ENCODE results near the gene TMEM91. TPM values are rescaled to one million over a fixed set of nuclear protein-coding genes. Genes with fewer than 3 reads are reported as not detected.
"Not testable (repeated sequence)": the region's sequence is repeated elsewhere in the genome, so short reads cannot be mapped to it uniquely, and the experiment has no call there.

TMEM91 gene
- total RNA-seq, 2 donors from 2014 or later = 3.5 to 15.1 TPM

DNA sequence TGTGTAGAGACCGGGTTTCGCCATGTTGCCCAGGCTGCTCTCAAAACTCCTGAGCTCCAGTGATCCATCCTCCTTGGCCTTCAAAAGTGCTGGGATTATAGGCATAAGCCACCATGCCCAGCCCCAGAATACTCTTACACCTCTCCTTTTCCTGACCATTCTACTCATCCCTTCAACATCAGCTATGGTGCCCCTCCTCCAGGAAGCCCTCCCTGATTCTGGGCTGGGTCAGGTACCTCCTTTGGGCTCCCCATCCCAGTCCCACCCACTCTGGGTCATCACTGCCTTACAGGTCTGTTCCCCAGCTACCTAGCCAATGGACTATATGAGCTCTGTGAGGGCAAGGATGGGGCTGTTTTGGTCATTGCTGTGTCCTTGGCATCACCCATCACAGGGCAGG lies 32.2 kb upstream of the TMEM91 start:
- H3K4me1 Mint-ChIP-seq = peaks cover 19% of the 10 kb centered on the region
- no peaks in the 10 kb centered on the region for H3K27me3 Mint-ChIP-seq
- H3K4me3 Mint-ChIP-seq = no peak overlapping the region
- no peaks in the 10 kb centered on the region for H3K9me3 Mint-ChIP-seq
- ATAC-seq (replicated peaks) = no peak
- H3K27ac Mint-ChIP-seq = peak overlapping the region; percentile 80
- peaks cover 100% of the 10 kb centered on the region for H3K36me3 Mint-ChIP-seq (ENCODE audit: low read depth)

DNA sequence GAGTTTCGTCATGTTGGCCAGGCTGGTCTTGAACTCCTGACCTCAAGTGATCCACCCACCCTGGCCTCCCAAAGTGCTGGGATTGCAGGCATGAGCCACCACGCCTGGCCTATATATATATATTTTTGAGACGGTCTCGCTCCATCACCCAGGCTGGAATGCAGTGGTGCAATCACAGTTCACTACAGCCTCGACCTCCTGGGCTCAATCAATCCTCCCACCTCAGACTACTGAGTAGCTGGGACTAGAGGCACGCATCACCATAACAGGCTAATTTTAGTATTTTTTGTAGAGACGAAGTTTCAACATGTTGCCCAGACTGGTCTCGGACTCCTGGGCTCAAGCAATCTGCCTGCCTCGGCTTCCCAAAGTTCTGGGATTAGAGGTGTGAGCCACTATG lies 29.4 kb upstream of the TMEM91 start:
- H3K27me3 Mint-ChIP-seq; ATAC-seq (replicated peaks); H3K27ac Mint-ChIP-seq: not testable (repeated sequence)

DNA sequence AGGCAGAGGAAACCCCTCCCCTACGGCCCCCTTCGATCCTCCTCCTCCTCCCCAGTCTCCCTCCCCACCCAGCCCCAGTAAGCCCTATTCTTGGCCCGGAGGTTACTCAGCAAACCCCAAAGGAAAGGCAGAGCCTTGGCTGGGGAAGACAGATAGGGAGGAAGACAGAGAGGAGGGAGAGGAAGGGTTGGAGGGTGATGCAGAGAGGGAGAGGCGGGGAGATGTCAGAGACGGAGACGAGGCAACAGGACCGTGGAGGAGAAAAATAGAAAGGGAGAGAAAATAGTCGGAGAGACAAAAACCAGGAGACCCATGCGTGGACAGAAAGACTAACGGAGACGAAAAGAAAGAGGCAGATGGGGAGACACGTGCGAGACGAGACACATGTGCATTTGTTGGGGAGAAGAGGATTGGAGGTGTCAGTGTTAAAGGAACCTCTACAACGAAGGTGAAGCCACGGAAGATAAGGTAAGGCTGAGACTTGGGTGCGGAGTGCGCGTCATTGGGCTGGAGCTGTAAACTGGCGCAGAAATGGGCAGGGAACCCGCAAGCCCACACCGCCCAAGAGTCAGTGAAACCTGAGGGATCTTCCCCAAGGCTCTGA lies 25.5 kb upstream of the TMEM91 start:
- no peak for ATAC-seq (replicated peaks)
- H3K4me1 Mint-ChIP-seq = peaks cover 32% of the 10 kb centered on the region
- peak overlapping the region; percentile 98 for H3K4me3 Mint-ChIP-seq
- H3K36me3 Mint-ChIP-seq (ENCODE audit: low read depth) = peaks cover 73% of the 10 kb centered on the region
- no peaks in the 10 kb centered on the region for H3K9me3 Mint-ChIP-seq
- H3K27me3 Mint-ChIP-seq = no peaks in the 10 kb centered on the region
- H3K27ac Mint-ChIP-seq = peak overlapping the region; percentile 94

More for the DNA sequence above, 29.4 kb upstream of the TMEM91 start:
- not testable (repeated sequence) for H3K4me3 Mint-ChIP-seq, H3K9me3 Mint-ChIP-seq
- peaks cover 99% of the 10 kb centered on the region for H3K36me3 Mint-ChIP-seq (ENCODE audit: low read depth)
- H3K4me1 Mint-ChIP-seq = peaks cover 21% of the 10 kb centered on the region

DNA sequence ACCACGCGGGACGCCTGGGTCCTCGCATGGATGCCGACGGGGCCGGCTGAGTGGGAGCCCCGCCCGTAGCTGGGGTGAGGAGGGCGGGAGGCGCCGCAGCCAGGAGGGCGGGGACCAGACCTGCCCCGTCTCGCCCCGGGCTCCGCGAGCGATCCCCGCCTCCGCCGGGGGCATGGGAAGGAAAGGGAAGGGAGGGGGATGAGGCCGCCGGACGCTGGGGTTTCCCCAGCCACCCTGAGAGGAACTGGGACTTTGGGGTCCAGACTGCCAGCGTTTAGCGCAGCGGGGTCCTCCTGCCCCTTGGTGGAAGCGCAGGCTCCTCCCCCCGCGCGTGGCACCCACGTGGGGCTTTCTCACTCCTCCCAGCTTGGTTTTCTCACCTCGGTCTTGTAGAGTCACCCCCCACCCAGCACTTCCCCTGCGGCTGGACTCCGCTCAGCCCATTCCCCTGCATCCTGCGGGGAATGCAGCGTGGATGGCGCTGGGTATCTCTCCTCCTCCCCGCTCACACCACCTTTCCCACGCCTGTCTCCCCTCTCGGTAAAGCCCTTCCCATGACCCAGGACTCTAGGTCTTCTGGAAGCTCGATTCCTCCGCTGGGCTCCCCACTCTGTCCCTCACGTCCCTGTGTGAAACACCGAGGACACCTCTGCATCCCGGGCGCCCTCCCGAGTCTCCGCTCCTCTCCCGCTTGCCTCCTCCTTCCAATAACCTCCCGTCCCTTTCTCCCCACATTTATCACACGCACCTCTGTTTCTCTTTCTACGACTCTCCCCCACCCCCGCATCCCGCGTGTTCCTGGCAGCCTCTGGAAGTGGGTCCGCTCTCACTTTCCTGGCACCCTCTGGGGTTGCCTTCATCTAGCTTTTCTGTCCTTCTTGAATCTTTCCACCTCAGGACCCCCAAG lies 24.7 kb upstream of the TMEM91 start:
- H3K36me3 Mint-ChIP-seq (ENCODE audit: low read depth) = peaks cover 65% of the 10 kb centered on the region
- ATAC-seq (replicated peaks) = peak; percentile 70
- H3K4me3 Mint-ChIP-seq = peak overlapping the region; percentile 98
- no peaks in the 10 kb centered on the region for H3K9me3 Mint-ChIP-seq
- H3K27me3 Mint-ChIP-seq = no peaks in the 10 kb centered on the region
- peak overlapping the region; percentile 94 for H3K27ac Mint-ChIP-seq
- peaks cover 38% of the 10 kb centered on the region for H3K4me1 Mint-ChIP-seq

DNA sequence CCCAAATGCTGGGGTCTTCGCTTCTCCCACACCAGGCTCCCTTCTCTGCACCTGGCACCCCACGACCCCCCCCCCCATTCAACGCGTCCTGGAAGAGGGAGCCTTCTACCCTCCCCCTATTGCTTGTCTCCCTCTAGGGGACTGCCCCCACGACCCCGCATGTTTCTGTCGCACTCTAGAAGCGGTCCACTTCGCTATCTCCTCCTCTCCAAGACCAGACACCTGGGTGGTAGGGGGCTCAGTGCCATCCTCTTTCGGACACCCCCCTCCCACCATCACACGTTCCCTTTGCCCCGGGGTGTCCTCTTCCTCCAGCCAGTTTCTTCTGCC lies 24.1 kb upstream of the TMEM91 start:
- no peaks in the 10 kb centered on the region for H3K9me3 Mint-ChIP-seq
- no peak for ATAC-seq (replicated peaks)
- peak overlapping the region; percentile 94 for H3K27ac Mint-ChIP-seq
- H3K4me1 Mint-ChIP-seq = peaks cover 44% of the 10 kb centered on the region
- no peaks in the 10 kb centered on the region for H3K27me3 Mint-ChIP-seq
- peaks cover 64% of the 10 kb centered on the region for H3K36me3 Mint-ChIP-seq (ENCODE audit: low read depth)
- peak overlapping the region; percentile 98 for H3K4me3 Mint-ChIP-seq

DNA sequence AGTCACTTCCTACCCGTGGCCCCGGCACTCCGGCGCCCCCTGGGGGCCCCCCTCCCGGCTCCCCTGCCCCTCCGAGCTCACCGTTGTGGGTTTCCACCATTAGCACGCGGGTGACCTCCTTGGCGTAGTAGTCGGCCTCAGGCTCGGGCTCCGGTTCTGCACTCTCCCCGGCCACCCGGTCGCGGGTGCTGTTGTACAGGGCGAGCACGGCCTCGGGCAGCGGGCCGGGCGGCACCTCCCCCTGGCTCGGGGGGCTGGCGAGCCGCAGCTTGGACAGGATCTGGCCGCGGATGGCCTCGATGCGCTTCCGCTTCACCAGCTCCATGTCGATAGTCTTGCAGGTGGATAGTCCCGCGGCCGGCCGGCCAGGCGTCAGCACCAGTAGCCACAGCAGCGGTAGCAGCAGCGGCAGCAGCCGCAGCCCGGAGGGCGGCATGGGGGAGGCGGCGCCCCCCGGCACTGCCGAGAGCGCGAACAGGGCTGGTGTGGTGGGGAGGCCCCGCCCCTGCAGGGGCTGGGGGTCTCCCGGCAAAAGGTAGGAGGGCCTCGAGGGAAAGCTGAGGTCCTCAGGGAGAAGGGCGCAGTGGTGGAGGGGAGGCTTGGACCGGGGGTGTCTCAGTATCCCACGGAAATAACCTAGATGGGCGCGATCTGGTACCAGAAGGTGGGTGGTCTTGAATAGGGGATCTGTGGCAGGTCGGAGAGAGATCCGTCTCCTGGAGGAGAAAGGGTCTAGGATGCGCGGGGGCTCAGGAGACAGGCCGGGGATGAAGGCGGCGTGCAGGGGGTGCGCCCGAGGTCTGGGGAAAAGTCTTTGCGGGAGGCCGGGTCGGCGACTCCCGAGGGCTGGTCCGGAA lies 23.5 kb upstream of the TMEM91 start:
- Mint-ChIP-seq H3K27ac (peak overlapping the region; percentile 94), H3K36me3 (ENCODE audit: low read depth) (peaks cover 58% of the 10 kb centered on the region), H3K4me3 (peak overlapping the region; percentile 98), H3K4me1 (peaks cover 50% of the 10 kb centered on the region), H3K9me3 (no peaks in the 10 kb centered on the region), H3K27me3 (no peaks in the 10 kb centered on the region)
- ATAC-seq (replicated peaks) = peak; percentile 18

DNA sequence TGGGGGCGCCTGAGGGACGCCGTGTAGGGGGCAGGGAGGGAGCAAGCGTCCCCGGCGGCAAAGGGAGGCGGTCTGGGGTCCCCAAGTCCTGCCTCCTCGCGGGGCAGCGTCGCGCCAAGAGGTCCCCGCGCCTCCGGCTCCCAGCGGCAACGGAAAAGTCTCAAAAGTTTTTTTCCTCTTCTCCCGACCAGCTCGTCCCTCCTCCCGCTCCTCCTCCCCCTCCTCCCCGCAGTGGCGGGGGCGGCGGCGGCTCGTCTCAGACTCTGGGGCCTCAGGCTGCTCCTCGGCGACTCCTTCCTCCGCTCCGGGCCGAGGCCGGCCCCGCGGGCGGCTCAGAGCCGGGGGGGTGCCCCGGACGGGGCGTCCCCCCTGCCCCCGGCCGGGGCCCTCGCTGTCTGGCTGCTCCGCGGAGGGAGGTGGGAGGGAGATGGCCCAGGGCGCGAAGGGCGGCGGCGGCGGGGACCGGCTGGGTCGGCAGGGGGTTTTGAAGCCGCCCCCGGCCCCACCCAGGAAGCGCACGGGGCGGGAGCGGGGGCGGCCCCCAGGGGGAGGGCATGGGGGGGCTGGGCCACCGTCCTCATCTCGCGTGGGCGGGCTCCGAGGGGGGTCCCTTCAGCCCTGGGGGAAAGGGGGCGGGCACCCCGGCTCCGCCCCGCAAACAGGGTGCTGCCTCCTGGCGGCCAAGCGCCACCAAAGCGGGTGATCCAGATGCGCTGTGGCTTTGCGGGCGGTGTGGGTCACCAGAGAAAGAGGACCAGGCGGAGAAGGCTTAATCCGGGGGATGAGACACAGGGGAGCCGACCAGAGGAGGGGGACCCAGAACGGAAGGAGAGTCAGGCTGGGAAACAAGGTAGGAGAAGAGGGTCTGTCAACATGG lies 22.6 kb upstream of the TMEM91 start, which contains the start of gene TGFB1:
TGFB1 (minus strand) TSS at position 457 of the 877 bp plus-strand sequence. CDS start 878 bp downstream, outside the sequence.
- H3K36me3 Mint-ChIP-seq (ENCODE audit: low read depth) = peaks cover 50% of the 10 kb centered on the region
- no peaks in the 10 kb centered on the region for H3K27me3 Mint-ChIP-seq
- H3K4me3 Mint-ChIP-seq = peak within 1 kb of the TSS; percentile 98
- ATAC-seq (replicated peaks) = peak; percentile 48
- H3K4me1 Mint-ChIP-seq = peaks cover 51% of the 10 kb centered on the region
- H3K27ac Mint-ChIP-seq = peak within 1 kb of the TSS; percentile 94
- no peaks in the 10 kb centered on the region for H3K9me3 Mint-ChIP-seq

DNA sequence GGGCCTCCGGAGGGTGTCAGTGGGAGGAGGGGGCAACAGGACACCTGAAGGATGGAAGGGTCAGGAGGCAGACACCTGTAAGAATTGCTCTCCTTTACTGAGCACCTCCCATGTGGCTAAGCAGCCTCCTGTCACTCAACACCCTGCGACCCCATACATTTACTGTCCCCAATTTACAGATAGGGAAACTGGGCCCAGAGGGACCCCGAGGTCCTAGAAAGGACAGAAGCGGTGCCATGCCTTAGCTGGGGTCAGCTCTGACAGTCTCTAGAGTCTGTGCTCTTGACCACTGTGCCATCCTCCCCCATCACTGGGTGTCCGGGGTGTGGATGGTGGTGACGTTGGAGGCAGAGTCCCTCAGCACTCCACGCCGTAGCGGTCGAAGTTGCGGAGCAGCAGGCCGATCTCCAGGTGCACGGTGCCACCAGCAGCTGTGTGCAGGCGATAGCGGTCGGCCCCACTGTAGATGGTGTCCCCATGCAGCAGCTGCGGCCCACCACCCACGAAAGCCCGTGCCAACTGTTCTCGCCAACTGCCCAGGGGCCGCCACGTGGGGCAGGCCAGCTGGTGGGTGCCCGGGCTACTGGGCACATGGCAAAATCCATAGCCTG lies 21.9 kb upstream of the TMEM91 start:
- H3K36me3 Mint-ChIP-seq (ENCODE audit: low read depth) = peaks cover 42% of the 10 kb centered on the region
- ATAC-seq (replicated peaks) = no peak
- peaks cover 44% of the 10 kb centered on the region for H3K4me1 Mint-ChIP-seq

DNA sequence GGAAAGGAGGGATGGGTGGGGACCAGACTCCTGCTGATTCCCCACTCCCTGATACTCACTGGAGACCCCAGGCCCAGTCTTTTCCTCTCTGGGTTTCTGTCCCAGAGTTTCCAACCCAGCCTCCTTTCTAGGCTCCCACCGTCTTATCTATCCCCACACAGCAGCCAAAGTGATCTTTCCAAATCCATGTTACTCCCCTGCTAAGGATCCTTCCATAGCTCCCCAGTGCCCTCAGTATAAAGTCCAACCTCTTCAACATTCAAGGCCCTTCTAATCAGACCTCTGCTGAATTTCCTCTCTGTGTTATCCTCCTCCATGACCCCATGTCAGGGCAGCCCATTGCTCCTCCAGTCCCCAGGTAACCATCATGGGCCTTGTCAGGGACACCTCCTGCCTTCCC lies 21.3 kb upstream of the TMEM91 start:
- peak overlapping the region; percentile 76 for H3K4me3 Mint-ChIP-seq
- H3K9me3 Mint-ChIP-seq = no peaks in the 10 kb centered on the region
- H3K27ac Mint-ChIP-seq = peak overlapping the region; percentile 94
- ATAC-seq (replicated peaks) = no peak
- no peaks in the 10 kb centered on the region for H3K27me3 Mint-ChIP-seq
- H3K4me1 Mint-ChIP-seq = peaks cover 40% of the 10 kb centered on the region
- H3K36me3 Mint-ChIP-seq (ENCODE audit: low read depth) = peaks cover 36% of the 10 kb centered on the region

More for the DNA sequence above, 21.9 kb upstream of the TMEM91 start:
- no peaks in the 10 kb centered on the region for H3K27me3 Mint-ChIP-seq
- H3K9me3 Mint-ChIP-seq = no peaks in the 10 kb centered on the region
- H3K4me3 Mint-ChIP-seq = peak overlapping the region; percentile 76
- peak overlapping the region; percentile 84 for H3K27ac Mint-ChIP-seq

DNA sequence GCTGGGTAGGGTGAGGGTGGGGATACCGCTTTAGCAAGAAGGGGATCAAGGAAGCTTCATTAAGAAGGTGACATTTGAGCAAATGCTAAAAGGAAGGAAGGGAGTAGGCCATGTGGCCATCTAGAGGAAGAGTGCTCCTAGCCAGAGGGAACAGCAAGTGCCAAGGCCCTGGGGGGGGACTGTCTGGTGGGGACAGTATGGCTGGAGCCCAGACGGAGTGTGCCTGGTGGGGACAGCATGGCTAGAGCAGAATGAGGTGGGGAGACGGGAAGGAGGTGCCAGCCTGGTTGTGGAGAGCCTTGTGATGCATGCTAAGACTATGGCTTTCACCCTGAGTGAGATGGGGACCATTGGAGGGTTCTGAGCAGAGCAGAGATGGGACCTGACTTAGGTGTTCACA lies 20.5 kb upstream of the TMEM91 start:
- Mint-ChIP-seq H3K36me3 (ENCODE audit: low read depth) (peaks cover 29% of the 10 kb centered on the region), H3K9me3 (no peaks in the 10 kb centered on the region), H3K4me3 (peak overlapping the region; percentile 76), H3K27me3 (no peaks in the 10 kb centered on the region), H3K4me1 (peaks cover 40% of the 10 kb centered on the region), H3K27ac (peak overlapping the region; percentile 94)
- no peak for ATAC-seq (replicated peaks)

DNA sequence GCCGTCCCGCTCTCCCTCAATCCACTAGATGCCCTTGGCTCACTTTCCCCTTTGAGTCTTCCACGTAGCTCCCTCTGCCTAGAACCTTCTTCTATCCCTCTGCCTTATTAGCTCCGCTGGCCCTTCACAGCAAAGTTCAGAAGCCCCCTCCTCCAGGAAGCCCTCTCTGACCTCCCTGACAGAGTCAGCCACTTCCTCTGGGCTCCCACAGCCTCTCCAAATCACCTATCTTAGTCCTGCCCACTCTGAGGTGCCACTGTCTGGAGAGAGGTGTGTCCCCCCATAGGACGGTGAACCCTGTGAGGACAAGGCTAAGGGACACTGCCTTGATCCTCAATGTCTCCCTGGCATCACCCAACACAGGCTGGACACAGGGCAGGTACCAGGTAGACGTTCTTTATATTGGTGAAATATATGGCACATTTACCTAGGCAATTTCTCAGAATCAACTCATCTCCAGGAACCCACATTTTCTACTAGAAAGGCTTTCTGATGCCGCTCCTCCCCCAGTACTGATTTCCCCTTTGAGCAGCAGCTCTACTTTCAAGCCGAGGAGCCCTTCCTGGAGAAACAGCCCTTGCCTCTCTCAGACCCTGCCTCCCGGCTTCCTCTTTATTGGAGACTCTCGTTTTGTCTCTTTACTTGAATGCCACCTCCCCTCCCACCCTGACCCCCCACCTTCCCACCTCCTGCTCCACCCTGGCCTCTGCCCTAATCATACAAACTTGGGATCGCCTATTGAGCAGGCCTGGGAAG lies 19.2 kb upstream of the TMEM91 start:
- Mint-ChIP-seq H3K27me3 (no peaks in the 10 kb centered on the region), H3K9me3 (no peaks in the 10 kb centered on the region), H3K36me3 (ENCODE audit: low read depth) (peaks cover 16% of the 10 kb centered on the region), H3K4me1 (peaks cover 40% of the 10 kb centered on the region), H3K27ac (peak overlapping the region; percentile 94), H3K4me3 (peak overlapping the region; percentile 76)
- no peak for ATAC-seq (replicated peaks)

DNA sequence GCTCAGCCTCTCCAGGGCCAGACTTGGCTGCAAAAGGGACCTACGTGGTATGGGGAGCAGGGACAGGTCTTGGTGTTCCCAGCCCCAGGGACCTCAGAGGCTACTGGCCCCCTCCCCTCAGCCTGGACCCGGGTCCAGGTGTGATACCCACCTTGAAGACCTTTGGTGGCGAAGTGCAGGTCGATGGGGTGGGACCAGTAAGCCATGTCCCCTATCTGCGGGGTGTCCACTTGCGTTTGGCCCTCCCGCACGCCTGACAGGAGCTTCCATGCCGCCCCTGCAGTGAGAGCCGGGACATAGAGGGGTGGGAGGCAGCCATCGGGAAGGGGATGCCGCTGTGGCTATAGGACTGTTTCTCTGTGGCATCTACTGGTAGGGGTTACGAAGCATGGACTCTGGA lies 18.6 kb upstream of the TMEM91 start:
- Mint-ChIP-seq H3K4me1 (peaks cover 44% of the 10 kb centered on the region), H3K9me3 (no peaks in the 10 kb centered on the region), H3K4me3 (peak overlapping the region; percentile 76), H3K27ac (peak overlapping the region; percentile 94), H3K36me3 (ENCODE audit: low read depth) (peaks cover 12% of the 10 kb centered on the region), H3K27me3 (no peaks in the 10 kb centered on the region)
- ATAC-seq (replicated peaks) = no peak

DNA sequence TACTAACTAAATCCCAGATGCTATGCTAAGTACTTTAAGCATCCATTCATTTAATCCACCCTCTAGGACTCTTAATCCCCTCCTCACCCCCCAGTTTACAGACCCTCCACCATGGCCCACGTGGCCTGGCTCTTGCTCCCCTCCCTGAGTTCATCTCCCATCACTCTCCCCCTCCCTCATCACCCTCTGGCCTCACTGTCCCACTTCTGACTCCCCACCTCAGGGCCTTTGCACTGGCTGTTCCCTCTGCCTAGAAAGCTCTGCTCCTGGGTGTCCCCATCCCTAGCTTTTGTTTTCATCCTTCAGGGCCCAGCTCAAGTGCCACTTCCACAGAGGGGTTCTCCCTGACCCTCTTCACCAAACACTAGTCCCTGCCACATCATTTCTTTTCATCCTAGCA lies 16.6 kb upstream of the TMEM91 start:
- H3K27me3 Mint-ChIP-seq = no peaks in the 10 kb centered on the region
- peak overlapping the region; percentile 61 for H3K27ac Mint-ChIP-seq
- peaks cover 11% of the 10 kb centered on the region for H3K36me3 Mint-ChIP-seq (ENCODE audit: low read depth)
- peaks cover 39% of the 10 kb centered on the region for H3K4me1 Mint-ChIP-seq
- no peak for ATAC-seq (replicated peaks)
- no peaks in the 10 kb centered on the region for H3K9me3 Mint-ChIP-seq
- no peak overlapping the region for H3K4me3 Mint-ChIP-seq
